Measurements from ENCODE around the gene NKIRAS2.
"Not testable (repeated sequence)": the region's sequence is repeated elsewhere in the genome, so short reads cannot be mapped to it uniquely, and the experiment has no call there.

Gene NKIRAS2

GRCh38 chr17:42016941-42017865, 2.7 kb upstream of the NKIRAS2 start, which contains the start of gene DNAJC7:
Gene DNAJC7, minus strand, starts transcription at chr17:42017439. Its CDS starts 23 bp downstream, at chr17:42017416.
- Histone ChIP-seq H3K9me3 (ENCODE audit: insufficient read depth, low read depth, low read length) (no peaks in the 10 kb centered on the region), H3K4me3 (ENCODE audit: low read length) (peak within 1 kb of the TSS; percentile 93), H3K4me1 (ENCODE audit: insufficient read depth, low read length) (peaks cover 20% of the 10 kb centered on the region), H3K9ac (ENCODE audit: low read depth, low read length) (peak within 1 kb of the TSS; percentile 97), H3K36me3 (ENCODE audit: insufficient read depth, low read length) (peaks cover 9% of the 10 kb centered on the region), H3K27ac (ENCODE audit: low read depth, low read length) (peak within 1 kb of the TSS; percentile 99), H3K27me3 (ENCODE audit: insufficient read depth, low read length) (no peaks in the 10 kb centered on the region)
- under 1% methylated on average over 70 of the region's 70 CpGs for WGBS

- H3K27ac ChIP-seq (ENCODE audit: low read depth, low read length) = peak overlapping the region; percentile 99
- peaks cover 16% of the 10 kb centered on the region for H3K4me1 ChIP-seq (ENCODE audit: insufficient read depth, low read length)
- peak overlapping the region; percentile 93 for H3K4me3 ChIP-seq (ENCODE audit: low read length)
- no peaks in the 10 kb centered on the region for H3K27me3 ChIP-seq (ENCODE audit: insufficient read depth, low read length)
- no peaks in the 10 kb centered on the region for H3K9me3 ChIP-seq (ENCODE audit: insufficient read depth, low read depth, low read length)
- H3K36me3 ChIP-seq (ENCODE audit: insufficient read depth, low read length) = peaks cover 15% of the 10 kb centered on the region
- peak overlapping the region; percentile 97 for H3K9ac ChIP-seq (ENCODE audit: low read depth, low read length)
- WGBS = 10% methylated on average over 11 of the region's 11 CpGs
Observed at GRCh38 chr17:42017866-42018200, 2.1 kb upstream of the NKIRAS2 start.

GRCh38 chr17:42018339-42018738, 1.6 kb upstream of the NKIRAS2 start:
- Histone ChIP-seq H3K27me3 (ENCODE audit: insufficient read depth, low read length) (no peaks in the 10 kb centered on the region), H3K4me3 (ENCODE audit: low read length) (peak overlapping the region; percentile 93), H3K9ac (ENCODE audit: low read depth, low read length) (peak overlapping the region; percentile 97), H3K36me3 (ENCODE audit: insufficient read depth, low read length) (peaks cover 19% of the 10 kb centered on the region), H3K27ac (ENCODE audit: low read depth, low read length) (peak overlapping the region; percentile 99), H3K4me1 (ENCODE audit: insufficient read depth, low read length) (peaks cover 10% of the 10 kb centered on the region), H3K9me3 (ENCODE audit: insufficient read depth, low read depth, low read length) (no peaks in the 10 kb centered on the region)
- WGBS = 38% methylated on average over 3 of the region's 3 CpGs

- peaks cover 8% of the 10 kb centered on the region for H3K4me1 ChIP-seq (ENCODE audit: insufficient read depth, low read length)
- H3K4me3 ChIP-seq (ENCODE audit: low read length) = no peak overlapping the region
- WGBS = 93% methylated on average over 4 of the region's 4 CpGs
- H3K27ac ChIP-seq (ENCODE audit: low read depth, low read length) = no peak overlapping the region
- no peaks in the 10 kb centered on the region for H3K27me3 ChIP-seq (ENCODE audit: insufficient read depth, low read length)
- peaks cover 26% of the 10 kb centered on the region for H3K36me3 ChIP-seq (ENCODE audit: insufficient read depth, low read length)
- H3K9ac ChIP-seq (ENCODE audit: low read depth, low read length) = no peak overlapping the region
- H3K9me3 ChIP-seq (ENCODE audit: insufficient read depth, low read depth, low read length) = no peaks in the 10 kb centered on the region
Observed at GRCh38 chr17:42018988-42019387, 902 bp upstream of the NKIRAS2 start.

- not testable (repeated sequence) for H3K27me3 ChIP-seq (ENCODE audit: insufficient read depth, low read length); H3K9ac ChIP-seq (ENCODE audit: low read depth, low read length); H3K27ac ChIP-seq (ENCODE audit: low read depth, low read length); H3K9me3 ChIP-seq (ENCODE audit: insufficient read depth, low read depth, low read length); H3K4me1 ChIP-seq (ENCODE audit: insufficient read depth, low read length)
- 91% methylated on average over 8 of the region's 8 CpGs for WGBS
- peak overlapping the region; percentile 84 for H3K4me3 ChIP-seq (ENCODE audit: low read length)
- peaks cover 32% of the 10 kb centered on the region for H3K36me3 ChIP-seq (ENCODE audit: insufficient read depth, low read length)
Observed at GRCh38 chr17:42020845-42021244, 955 bp downstream of the NKIRAS2 start.

- Histone ChIP-seq H3K4me3 (ENCODE audit: low read length) (no peak overlapping the region), H3K36me3 (ENCODE audit: insufficient read depth, low read length) (peaks cover 32% of the 10 kb centered on the region), H3K4me1 (ENCODE audit: insufficient read depth, low read length) (peaks cover 20% of the 10 kb centered on the region), H3K9ac (ENCODE audit: low read depth, low read length) (no peak overlapping the region), H3K9me3 (ENCODE audit: insufficient read depth, low read depth, low read length) (no peaks in the 10 kb centered on the region), H3K27ac (ENCODE audit: low read depth, low read length) (no peak overlapping the region), H3K27me3 (ENCODE audit: insufficient read depth, low read length) (no peaks in the 10 kb centered on the region)
- 92% methylated on average over 15 of the region's 15 CpGs for WGBS
Observed at GRCh38 chr17:42023524-42024349, 3.8 kb downstream of the NKIRAS2 start.

- Histone ChIP-seq H3K4me1 (ENCODE audit: insufficient read depth, low read length) (peaks cover 22% of the 10 kb centered on the region), H3K4me3 (ENCODE audit: low read length) (no peak overlapping the region), H3K9ac (ENCODE audit: low read depth, low read length) (no peak overlapping the region), H3K27ac (ENCODE audit: low read depth, low read length) (no peak overlapping the region), H3K36me3 (ENCODE audit: insufficient read depth, low read length) (peaks cover 32% of the 10 kb centered on the region), H3K27me3 (ENCODE audit: insufficient read depth, low read length) (no peaks in the 10 kb centered on the region), H3K9me3 (ENCODE audit: insufficient read depth, low read depth, low read length) (no peaks in the 10 kb centered on the region)
- 80% methylated on average over 8 of the region's 8 CpGs for WGBS
Observed at GRCh38 chr17:42025191-42025579, 5.3 kb downstream of the NKIRAS2 start.

- WGBS = 95% methylated on average over 3 of the region's 3 CpGs
- Histone ChIP-seq H3K27ac (ENCODE audit: low read depth, low read length) (no peak overlapping the region), H3K9me3 (ENCODE audit: insufficient read depth, low read depth, low read length) (no peaks in the 10 kb centered on the region), H3K36me3 (ENCODE audit: insufficient read depth, low read length) (peaks cover 32% of the 10 kb centered on the region), H3K27me3 (ENCODE audit: insufficient read depth, low read length) (no peaks in the 10 kb centered on the region), H3K4me1 (ENCODE audit: insufficient read depth, low read length) (peaks cover 22% of the 10 kb centered on the region), H3K4me3 (ENCODE audit: low read length) (no peak overlapping the region), H3K9ac (ENCODE audit: low read depth, low read length) (no peak overlapping the region)
Observed at GRCh38 chr17:42025936-42026335, 6.0 kb downstream of the NKIRAS2 start.

GRCh38 chr17:42026857-42027589, 7.1 kb downstream of the NKIRAS2 start:
- Histone ChIP-seq H3K9me3 (ENCODE audit: insufficient read depth, low read depth, low read length) (no peaks in the 10 kb centered on the region), H3K4me1 (ENCODE audit: insufficient read depth, low read length) (peaks cover 22% of the 10 kb centered on the region), H3K9ac (ENCODE audit: low read depth, low read length) (no peak overlapping the region), H3K36me3 (ENCODE audit: insufficient read depth, low read length) (peaks cover 28% of the 10 kb centered on the region), H3K27me3 (ENCODE audit: insufficient read depth, low read length) (no peaks in the 10 kb centered on the region), H3K27ac (ENCODE audit: low read depth, low read length) (no peak overlapping the region), H3K4me3 (ENCODE audit: low read length) (no peak overlapping the region)
- 58% methylated on average over 15 of the region's 17 CpGs for WGBS

- Histone ChIP-seq H3K4me3 (ENCODE audit: low read length) (no peak overlapping the region), H3K27ac (ENCODE audit: low read depth, low read length) (no peak overlapping the region), H3K9ac (ENCODE audit: low read depth, low read length) (no peak overlapping the region), H3K9me3 (ENCODE audit: insufficient read depth, low read depth, low read length) (no peaks in the 10 kb centered on the region), H3K27me3 (ENCODE audit: insufficient read depth, low read length) (no peaks in the 10 kb centered on the region), H3K4me1 (ENCODE audit: insufficient read depth, low read length) (peaks cover 22% of the 10 kb centered on the region), H3K36me3 (ENCODE audit: insufficient read depth, low read length) (peaks cover 23% of the 10 kb centered on the region)
- 47% methylated on average over 5 of the region's 5 CpGs for WGBS
Observed at GRCh38 chr17:42027590-42027889, 7.7 kb downstream of the NKIRAS2 start.

All from HUES64 (cell line).